HG02943 (cell line): ENCODE data around the gene ADD2.
"Not testable (repeated sequence)": the region's sequence is repeated elsewhere in the genome, so short reads cannot be mapped to it uniquely, and the experiment has no call there.

Experiments
- ATAC-seq: cut with Tn5 transposase; IDR thresholded peaks from one replicate; pipeline ENCODE4 v1.9.1; 2021; ENCODE audit warnings: mild to moderate bottlenecking, low read depth, moderate library complexity; ENCODE audit not compliant: unreplicated experiment

The ADD2 gene

GRCh38 chr2:70752396-70752795, 15.6 kb downstream of the ADD2 start:
- ATAC-seq: no peak

DNA sequence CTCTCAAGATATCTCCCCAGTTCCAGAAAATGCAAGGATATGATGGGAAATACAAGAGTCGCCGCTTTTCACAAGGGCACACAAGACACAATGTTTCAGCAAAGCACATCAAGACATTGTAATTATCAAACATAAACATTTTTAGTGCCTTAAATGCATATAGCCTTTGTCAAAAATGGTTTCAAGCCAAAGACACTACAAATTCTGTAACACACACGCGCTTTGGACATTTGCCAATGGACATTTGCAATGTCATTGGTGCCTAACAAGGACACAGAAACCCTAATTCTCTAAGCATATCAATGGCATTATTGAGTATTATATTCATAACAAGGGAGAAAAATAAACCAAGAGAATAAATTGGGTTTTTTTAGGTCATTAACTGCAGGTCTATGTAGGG, 16.1 kb downstream of the ADD2 start:
- no peak for ATAC-seq

- ATAC-seq: no peak
These were observed 17.7 kb downstream of the ADD2 start for GRCh38 chr2:70750320-70750719.

GRCh38 chr2:70748002-70748784, 19.8 kb downstream of the ADD2 start:
- ATAC-seq: no peak

DNA sequence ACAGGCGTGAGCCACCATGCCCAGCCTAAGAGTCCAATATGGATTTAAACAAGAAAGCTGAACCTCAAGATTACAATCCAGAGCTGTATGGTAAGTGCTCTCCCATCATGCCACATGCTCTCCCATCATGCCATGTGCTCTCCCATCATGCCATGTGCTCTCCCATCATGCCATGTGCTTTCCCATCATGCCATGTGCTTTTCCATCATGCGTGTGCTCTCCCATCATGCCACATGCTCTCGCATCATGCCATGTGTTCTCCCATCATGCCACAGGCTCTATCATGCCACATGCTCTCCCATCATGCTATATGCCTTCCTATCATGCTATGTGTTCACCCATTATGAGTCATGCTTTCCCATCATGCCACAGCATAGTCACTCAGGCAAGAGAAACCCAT, 20.7 kb downstream of the ADD2 start:
- ATAC-seq: no peak

DNA sequence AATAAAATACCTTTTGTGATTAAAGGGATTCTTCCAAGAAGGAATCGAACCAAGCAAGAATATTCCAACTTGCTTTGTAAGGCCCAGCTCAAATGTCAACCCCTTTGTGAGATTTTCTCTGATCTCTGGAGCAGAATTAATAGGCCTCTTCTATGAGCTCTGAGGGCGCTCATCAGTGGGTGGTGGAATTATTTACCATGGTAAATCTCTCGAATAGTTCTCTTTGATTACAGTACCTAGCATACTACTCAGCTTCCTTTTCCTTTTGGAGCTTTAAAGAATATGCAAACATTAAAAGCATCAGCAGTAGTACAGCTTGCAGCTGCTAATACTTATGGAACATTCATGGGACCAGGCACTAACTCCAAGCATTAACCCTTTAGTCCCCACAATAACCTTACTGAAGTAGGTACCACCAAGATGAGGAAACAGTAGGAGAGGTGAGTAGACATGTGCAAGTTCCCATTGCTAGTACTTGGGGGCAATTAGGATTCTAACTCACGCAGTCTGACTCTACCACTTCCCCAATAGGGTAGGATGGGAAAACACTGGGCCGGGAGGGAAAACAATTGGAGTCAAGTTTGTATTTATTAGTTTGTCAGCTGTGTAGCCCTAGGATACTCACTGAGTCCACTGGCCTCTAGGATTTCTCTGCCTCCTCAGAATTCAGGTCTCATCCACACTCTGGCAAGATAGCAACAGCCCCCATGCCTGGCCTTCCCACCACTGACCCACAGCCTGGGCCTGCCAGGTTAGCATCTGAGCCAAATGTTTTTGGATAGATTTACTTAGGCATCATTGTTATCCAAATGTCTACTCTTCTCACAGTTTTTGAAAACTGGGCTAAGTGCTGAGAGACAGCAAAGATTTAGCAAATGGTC, 21.7 kb downstream of the ADD2 start:
- no peak for ATAC-seq

GRCh38 chr2:70745276-70745825, 22.6 kb downstream of the ADD2 start:
- no peak for ATAC-seq

GRCh38 chr2:70744397-70744796, 23.6 kb downstream of the ADD2 start:
- ATAC-seq: no peak

- no peak for ATAC-seq
These were observed 24.3 kb downstream of the ADD2 start for GRCh38 chr2:70743677-70744076.

DNA sequence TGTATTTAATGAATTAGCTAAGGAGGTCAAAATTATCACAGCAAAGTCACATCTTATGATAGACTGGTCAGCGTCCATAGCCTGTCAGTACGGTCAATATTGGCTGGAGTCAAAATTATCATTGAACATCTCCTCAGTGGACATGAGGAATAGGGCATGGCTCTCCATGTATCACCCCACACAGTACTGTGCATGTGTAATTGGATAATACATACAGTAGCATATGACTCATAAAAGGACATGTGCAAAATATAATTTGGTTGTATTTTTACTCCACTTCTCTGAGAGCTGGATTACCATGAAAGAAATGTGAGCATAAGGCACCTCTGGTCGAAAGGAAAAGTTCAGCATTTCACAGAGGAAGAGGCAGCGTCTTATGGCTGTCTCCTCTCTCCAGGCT, 24.9 kb downstream of the ADD2 start:
- no peak for ATAC-seq

- ATAC-seq: not testable (repeated sequence)
These were observed 28.5 kb downstream of the ADD2 start for GRCh38 chr2:70739492-70739891.

GRCh38 chr2:70738159-70738558, 29.8 kb downstream of the ADD2 start:
- ATAC-seq: no peak

DNA sequence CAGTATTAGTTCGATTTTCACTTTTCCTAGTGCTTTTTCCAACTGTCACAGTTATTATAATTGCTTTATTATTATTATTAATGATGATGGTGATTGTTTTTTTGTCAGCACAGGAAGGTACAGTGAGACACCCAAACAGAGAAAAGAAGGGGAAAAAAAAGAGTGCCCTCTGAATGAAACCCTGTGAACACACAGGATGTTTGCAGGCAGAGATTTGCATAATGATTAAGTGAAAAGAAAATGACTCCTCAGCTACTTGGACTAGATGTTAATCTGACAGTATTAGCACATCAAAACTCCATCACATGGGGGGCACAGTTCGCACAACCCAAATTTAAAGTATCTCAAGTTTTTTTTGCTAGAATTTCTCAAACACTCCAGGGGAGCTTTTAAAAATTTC, 32.9 kb downstream of the ADD2 start:
- no peak for ATAC-seq

- no peak for ATAC-seq
These were observed 34.3 kb downstream of the ADD2 start for GRCh38 chr2:70733646-70734180.

GRCh38 chr2:70732766-70733645, 35.0 kb downstream of the ADD2 start:
- no peak for ATAC-seq

DNA sequence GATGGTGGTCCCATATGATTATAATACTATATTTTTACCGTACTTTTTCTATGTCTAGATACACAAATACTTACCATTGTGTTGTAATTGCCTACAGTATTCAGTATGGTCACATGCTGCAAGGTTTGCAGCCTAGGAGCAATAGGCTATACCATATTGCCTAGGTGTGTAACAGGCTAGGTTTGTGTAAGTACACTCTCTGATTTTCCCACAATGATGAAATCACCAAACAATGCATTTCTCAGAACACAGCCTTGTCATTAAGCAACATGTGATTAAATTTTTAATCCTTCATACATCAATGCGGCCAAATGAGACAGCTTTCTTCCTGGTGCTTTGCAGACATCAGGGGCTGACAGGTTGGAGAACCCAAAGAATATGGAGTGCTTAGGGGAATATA, 37.3 kb downstream of the ADD2 start:
- no peak for ATAC-seq

- ATAC-seq: no peak
These were observed 38.4 kb downstream of the ADD2 start for GRCh38 chr2:70729647-70730046.

DNA sequence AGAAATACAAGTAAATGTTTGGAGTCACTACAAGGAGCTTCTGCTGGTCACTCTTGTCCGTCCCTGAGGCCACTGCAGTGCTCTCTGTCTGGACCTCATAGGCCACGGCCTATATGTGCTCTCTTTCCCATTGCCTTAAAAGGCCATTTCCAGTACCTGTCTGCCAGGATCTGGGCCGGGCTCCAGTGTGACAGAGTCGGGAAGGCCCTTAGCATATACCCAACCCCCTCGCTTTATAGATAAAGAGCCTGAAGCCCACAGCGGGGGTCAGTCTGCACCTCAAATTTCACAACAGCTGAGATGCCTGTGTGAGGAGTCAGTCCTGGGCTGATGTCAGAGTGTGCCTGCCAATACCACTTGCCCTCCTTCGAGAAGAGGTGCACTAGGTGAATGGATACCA, 39.9 kb downstream of the ADD2 start:
- ATAC-seq: no peak

DNA sequence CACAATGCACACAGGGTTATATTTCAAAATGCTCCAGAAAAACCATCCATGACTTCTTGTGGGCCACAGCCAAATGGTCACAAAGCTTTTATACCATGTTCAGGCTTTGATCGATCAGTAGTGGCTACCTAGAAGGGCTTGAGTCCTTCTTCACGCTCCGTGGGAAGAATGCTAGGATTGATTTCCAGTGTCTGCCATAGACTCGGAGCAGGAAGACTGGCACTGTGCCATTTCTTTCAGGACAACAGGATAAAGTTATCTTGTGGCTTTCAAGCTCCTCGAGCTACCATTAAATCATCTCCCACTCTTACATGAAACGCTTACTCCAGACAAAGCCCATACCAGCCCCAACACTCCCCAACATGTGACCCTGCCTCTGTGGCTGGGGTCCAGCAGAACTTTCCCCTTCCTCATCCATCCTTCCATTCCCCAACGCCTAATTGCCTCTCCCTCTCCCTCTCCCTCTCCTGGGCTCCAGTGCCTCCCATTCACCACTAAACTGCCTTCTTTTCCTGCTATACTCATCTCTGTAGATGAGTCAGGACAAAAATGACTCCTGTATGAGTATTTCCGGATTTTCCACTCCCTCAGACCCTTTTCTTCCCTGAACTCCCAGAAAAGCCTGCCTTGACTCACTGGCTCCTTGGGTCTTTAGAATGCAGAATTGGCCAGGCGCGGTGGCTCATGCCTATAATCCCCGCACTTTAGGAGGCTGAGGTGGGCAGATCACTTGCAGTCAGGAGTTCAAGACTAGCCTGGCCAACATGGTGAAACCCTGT, 40.9 kb downstream of the ADD2 start:
- ATAC-seq: no peak
